ENCODE results near the gene TEX48. TPM values are rescaled to one million over a fixed set of nuclear protein-coding genes. Genes with fewer than 3 reads are reported as not detected.
A peak's percentile ranks its signal among the peaks of the same experiment; 100 is the strongest.

The TEX48 gene
- total and polyA plus RNA-seq, 2 experiments from 2014 or later = not detected

DNA sequence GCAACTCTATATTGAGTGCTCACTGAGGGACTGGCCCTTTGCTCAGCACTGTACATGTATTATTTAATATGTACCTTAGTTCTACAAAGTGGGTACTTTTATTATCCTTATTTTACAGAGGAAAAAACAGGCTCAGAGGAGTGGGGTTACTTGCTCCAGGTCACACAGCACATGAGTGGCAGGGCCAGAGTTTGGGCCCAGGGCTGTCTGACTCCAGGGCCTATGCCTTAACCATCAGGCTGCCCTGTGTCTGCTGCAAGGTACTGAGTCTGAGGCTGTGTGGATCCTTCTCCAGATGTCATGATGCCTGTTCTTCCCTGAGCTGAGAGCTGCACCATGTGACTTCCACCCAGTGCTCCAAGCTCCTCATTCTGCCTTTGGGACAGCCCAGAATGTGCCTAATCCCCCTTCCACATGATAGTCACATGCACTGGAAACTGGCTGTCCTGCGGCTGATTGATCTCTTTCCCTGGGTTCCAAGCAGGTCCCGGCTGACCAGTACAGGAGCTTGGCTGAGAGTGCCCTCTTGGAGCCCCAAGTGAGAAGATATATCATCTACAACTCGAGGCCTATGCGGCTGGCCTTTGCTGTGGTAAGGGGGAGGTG, 55.5 kb downstream of the TEX48 start:
- TF ChIP-seq, protein P1, sequence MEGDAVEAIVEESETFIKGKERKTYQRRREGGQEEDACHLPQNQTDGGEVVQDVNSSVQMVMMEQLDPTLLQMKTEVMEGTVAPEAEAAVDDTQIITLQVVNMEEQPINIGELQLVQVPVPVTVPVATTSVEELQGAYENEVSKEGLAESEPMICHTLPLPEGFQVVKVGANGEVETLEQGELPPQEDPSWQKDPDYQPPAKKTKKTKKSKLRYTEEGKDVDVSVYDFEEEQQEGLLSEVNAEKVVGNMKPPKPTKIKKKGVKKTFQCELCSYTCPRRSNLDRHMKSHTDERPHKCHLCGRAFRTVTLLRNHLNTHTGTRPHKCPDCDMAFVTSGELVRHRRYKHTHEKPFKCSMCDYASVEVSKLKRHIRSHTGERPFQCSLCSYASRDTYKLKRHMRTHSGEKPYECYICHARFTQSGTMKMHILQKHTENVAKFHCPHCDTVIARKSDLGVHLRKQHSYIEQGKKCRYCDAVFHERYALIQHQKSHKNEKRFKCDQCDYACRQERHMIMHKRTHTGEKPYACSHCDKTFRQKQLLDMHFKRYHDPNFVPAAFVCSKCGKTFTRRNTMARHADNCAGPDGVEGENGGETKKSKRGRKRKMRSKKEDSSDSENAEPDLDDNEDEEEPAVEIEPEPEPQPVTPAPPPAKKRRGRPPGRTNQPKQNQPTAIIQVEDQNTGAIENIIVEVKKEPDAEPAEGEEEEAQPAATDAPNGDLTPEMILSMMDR (IDR thresholded peaks at IDR 0.05; ENCODE audit: low read depth, low read length) = no peak
- no peak for DNase-seq (ENCODE audit: low read depth in 1 of 2, low spot score in 1 of 2)
- Histone ChIP-seq H3K9me3 (ENCODE audit: low read depth) (no peaks in the 10 kb centered on the region), H3K27ac (no peak overlapping the region), H3K4me3 (no peak overlapping the region), H3K27me3 (no peaks in the 10 kb centered on the region), H3K4me1 (ENCODE audit: low read depth) (no peaks in the 10 kb centered on the region), H3K36me3 (no peaks in the 10 kb centered on the region)

- no peak for DNase-seq (ENCODE audit: low read depth in 1 of 2, low spot score in 1 of 2)
- Histone ChIP-seq H3K27me3 (no peaks in the 10 kb centered on the region), H3K9me3 (ENCODE audit: low read depth) (no peaks in the 10 kb centered on the region), H3K36me3 (no peaks in the 10 kb centered on the region), H3K27ac (no peak overlapping the region), H3K4me3 (no peak overlapping the region), H3K4me1 (ENCODE audit: low read depth) (no peaks in the 10 kb centered on the region)
- TF ChIP-seq, protein P1 (IDR thresholded peaks at IDR 0.05; ENCODE audit: low read depth, low read length) = no peak
Measured at GRCh38 chr9:114624677-114625076, 57.3 kb downstream of the TEX48 start.

DNA sequence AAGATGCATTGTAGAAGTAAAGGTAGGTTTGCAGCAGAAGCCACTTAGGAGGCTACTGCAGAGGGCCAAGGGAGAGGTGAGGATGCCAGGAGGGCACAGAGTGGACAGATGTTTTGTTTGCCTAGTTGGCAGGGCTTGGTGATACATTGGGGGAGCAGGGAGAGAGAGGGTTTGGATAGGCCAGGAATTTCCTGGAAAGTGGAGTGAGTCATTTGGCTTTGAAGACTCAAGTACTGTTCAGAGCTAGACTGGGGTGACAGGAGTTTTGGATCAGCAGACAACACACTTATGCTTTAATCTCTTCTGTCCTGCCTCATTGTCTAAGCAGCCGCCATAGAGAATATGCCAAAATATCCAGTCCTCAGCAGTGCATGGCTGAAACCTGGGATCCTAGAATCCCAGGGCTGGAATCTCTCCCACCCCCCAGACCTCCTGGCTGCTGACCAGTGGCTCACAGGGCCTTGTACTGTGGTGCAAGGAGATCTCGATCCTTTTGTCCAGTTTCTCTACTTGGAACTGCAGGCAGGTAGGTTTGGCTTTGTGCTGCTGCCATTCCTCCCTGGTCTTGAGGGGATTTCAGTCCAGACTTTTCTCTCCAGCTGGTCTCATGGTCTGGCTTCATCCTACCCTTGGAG, 59.9 kb downstream of the TEX48 start:
- TF ChIP-seq, protein P1 (IDR thresholded peaks at IDR 0.05; ENCODE audit: low read depth, low read length) = no peak
- H3K9me3 ChIP-seq (ENCODE audit: low read depth) = no peaks in the 10 kb centered on the region
- no peaks in the 10 kb centered on the region for H3K27me3 ChIP-seq
- H3K36me3 ChIP-seq = no peaks in the 10 kb centered on the region
- peak in 1 of 2 donors; percentile 87 for DNase-seq (ENCODE audit: low read depth in 1 of 2, low spot score in 1 of 2)
- no peak overlapping the region for H3K4me3 ChIP-seq
- H3K4me1 ChIP-seq (ENCODE audit: low read depth) = no peaks in the 10 kb centered on the region
- H3K27ac ChIP-seq = no peak overlapping the region

- no peaks in the 10 kb centered on the region for H3K36me3 ChIP-seq
- DNase-seq (ENCODE audit: low read depth in 1 of 2, low spot score in 1 of 2) = no peak
- H3K27ac ChIP-seq = no peak overlapping the region
- TF ChIP-seq, protein P1 (IDR thresholded peaks at IDR 0.05; ENCODE audit: low read depth, low read length) = no peak
- no peaks in the 10 kb centered on the region for H3K27me3 ChIP-seq
- H3K4me1 ChIP-seq (ENCODE audit: low read depth) = no peaks in the 10 kb centered on the region
- H3K4me3 ChIP-seq = no peak overlapping the region
- no peaks in the 10 kb centered on the region for H3K9me3 ChIP-seq (ENCODE audit: low read depth)
Measured at GRCh38 chr9:114621561-114621960, 60.4 kb downstream of the TEX48 start.

DNA sequence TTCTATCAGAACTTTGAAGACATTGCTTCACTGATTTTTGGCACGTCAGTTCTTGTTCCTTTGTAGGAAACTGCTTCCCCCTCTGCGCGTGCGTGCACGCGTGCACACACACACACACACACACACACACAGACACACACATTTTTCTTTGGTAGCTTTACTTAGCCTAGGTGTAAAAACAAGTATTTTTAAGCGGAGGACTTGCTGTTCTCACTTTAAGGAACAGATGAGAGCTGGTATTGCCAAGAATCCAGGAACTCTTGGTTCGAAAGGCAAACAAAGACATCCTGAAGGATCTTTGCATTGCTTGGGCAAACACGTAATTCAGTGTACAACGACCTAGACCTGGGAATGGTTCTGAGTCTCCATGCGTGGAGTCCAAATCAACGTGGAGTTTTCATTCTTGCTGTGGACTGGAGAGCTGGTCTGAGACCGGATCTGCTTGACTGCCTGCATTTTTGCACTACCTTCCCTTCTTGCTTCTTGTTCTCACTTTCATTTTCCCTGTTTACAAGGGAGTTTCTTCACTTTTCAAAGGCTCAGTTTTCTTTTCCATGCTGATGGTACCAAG, 62.7 kb downstream of the TEX48 start:
- no peak overlapping the region for H3K27ac ChIP-seq
- TF ChIP-seq, protein P1 (IDR thresholded peaks at IDR 0.05; ENCODE audit: low read depth, low read length) = no peak

More for the DNA sequence above, 62.7 kb downstream of the TEX48 start:
- H3K4me1 ChIP-seq (ENCODE audit: low read depth) = no peaks in the 10 kb centered on the region
- no peak for DNase-seq (ENCODE audit: low read depth in 1 of 2, low spot score in 1 of 2)
- no peak overlapping the region for H3K4me3 ChIP-seq
- no peaks in the 10 kb centered on the region for H3K9me3 ChIP-seq (ENCODE audit: low read depth)
- no peaks in the 10 kb centered on the region for H3K36me3 ChIP-seq
- no peaks in the 10 kb centered on the region for H3K27me3 ChIP-seq

Data from cardiac muscle cell (in vitro differentiated cells and primary cell).